Measurements from ENCODE around the gene ZNF609. TPM values are rescaled to one million over a fixed set of nuclear protein-coding genes. Genes with fewer than 3 reads are reported as not detected.
"Not testable (repeated sequence)": the region's sequence is repeated elsewhere in the genome, so short reads cannot be mapped to it uniquely, and the experiment has no call there.

Gene ZNF609
- polyA plus RNA-seq, 3 donors = 1.3 to 13.2 (median 1.7) TPM

- TF ChIP-seq CTCF (IDR thresholded peaks at IDR 0.05) = no peak
- Histone ChIP-seq H3K4me3 (replicated peaks in 1 of 3; ENCODE audit: low read depth in 2 of 3, low read length in 3 of 3) (no peak overlapping the region), H3K27me3 (ENCODE audit: control insufficient read depth in 2 of 2, insufficient read depth in 2 of 2, low read length in 2 of 2) (no peaks in the 10 kb centered on the region), H4K20me1 (ENCODE audit: insufficient read depth, low read length) (peaks cover 55% of the 10 kb centered on the region), H3K36me3 (replicated peaks in 1 of 2; ENCODE audit: control insufficient read depth in 1 of 2, insufficient read depth in 2 of 2, low read length in 2 of 2) (peaks cover 4 to 34% of the 10 kb centered on the region in 2 donors), H3K9ac (ENCODE audit: insufficient read depth, low read length, poor library complexity, severe bottlenecking) (no peak overlapping the region), H3K4me2 (replicated peaks; ENCODE audit: extremely low read depth, low read length, poor library complexity, severe bottlenecking) (no peak overlapping the region), H3K9me3 (replicated peaks in 1 of 2; ENCODE audit: control insufficient read depth in 1 of 2, insufficient read depth in 1 of 2, low read length in 2 of 2) (no peaks in the 10 kb centered on the region), H3K4me1 (ENCODE audit: control insufficient read depth in 1 of 2, insufficient read depth in 2 of 2, low read length in 2 of 2) (no peaks in the 10 kb centered on the region), H3K79me2 (ENCODE audit: insufficient read depth, low read length) (peaks cover 54% of the 10 kb centered on the region), H3K27ac (ENCODE audit: low read depth in 1 of 2, low read length in 2 of 2) (no peak overlapping the region), H2AFZ (ENCODE audit: insufficient read depth, low read depth, low read length, poor library complexity, severe bottlenecking) (no peak overlapping the region)
- Mint-ChIP-seq H3K4me3 (no peak overlapping the region), H3K4me1 (no peaks in the 10 kb centered on the region), H3K27ac (no peak overlapping the region), H3K9me3 (peaks cover 0 to 2% (median 0%) of the 10 kb centered on the region in 7 donors), H3K36me3 (peaks cover 15 to 49% of the 10 kb centered on the region in 2 donors), H3K27me3 (ENCODE audit: low read depth in 3 of 3) (no peaks in the 10 kb centered on the region)
- intact Hi-C loops (cut with micrococcal nuclease) = no loop called here
- DNase-seq = no peak
Observed at GRCh38 chr15:64490598-64491259, 30.4 kb downstream of the ZNF609 start.

GRCh38 chr15:64493641-64494040 is 33.3 kb downstream of the ZNF609 start:
- no peak for TF ChIP-seq CTCF (IDR thresholded peaks at IDR 0.05)
- peaks cover 12 to 44% of the 10 kb centered on the region in 2 donors for H3K36me3 ChIP-seq (replicated peaks in 1 of 2; ENCODE audit: control insufficient read depth in 1 of 2, insufficient read depth in 2 of 2, low read length in 2 of 2)
- intact Hi-C loops (cut with micrococcal nuclease) = no loop called here
- Mint-ChIP-seq H3K4me3 (no peak overlapping the region), H3K27ac (peak overlapping the region in 1 of 7 donors; percentile 60), H3K9me3 (peaks cover 0 to 2% (median 0%) of the 10 kb centered on the region in 7 donors), H3K36me3 (peaks cover 16 to 48% of the 10 kb centered on the region in 2 donors), H3K27me3 (ENCODE audit: low read depth in 3 of 3) (no peaks in the 10 kb centered on the region), H3K4me1 (no peaks in the 10 kb centered on the region)
- H3K27ac ChIP-seq (ENCODE audit: low read depth in 1 of 2, low read length in 2 of 2) = no peak overlapping the region
- no peak overlapping the region for H3K9ac ChIP-seq (ENCODE audit: insufficient read depth, low read length, poor library complexity, severe bottlenecking)
- no peak for DNase-seq
- no peak overlapping the region for H2AFZ ChIP-seq (ENCODE audit: insufficient read depth, low read depth, low read length, poor library complexity, severe bottlenecking)
- no peak overlapping the region for H3K4me3 ChIP-seq (replicated peaks in 1 of 3; ENCODE audit: low read depth in 2 of 3, low read length in 3 of 3)
- no peak overlapping the region for H3K4me2 ChIP-seq (replicated peaks; ENCODE audit: extremely low read depth, low read length, poor library complexity, severe bottlenecking)
- no peaks in the 10 kb centered on the region for H3K4me1 ChIP-seq (ENCODE audit: control insufficient read depth in 1 of 2, insufficient read depth in 2 of 2, low read length in 2 of 2)
- 95% methylated on average over 2 of the region's 2 CpGs for WGBS (ENCODE audit: insufficient coverage)
- H3K9me3 ChIP-seq (replicated peaks in 1 of 2; ENCODE audit: control insufficient read depth in 1 of 2, insufficient read depth in 1 of 2, low read length in 2 of 2) = no peaks in the 10 kb centered on the region
- H3K79me2 ChIP-seq (ENCODE audit: insufficient read depth, low read length) = peaks cover 67% of the 10 kb centered on the region
- H4K20me1 ChIP-seq (ENCODE audit: insufficient read depth, low read length) = peaks cover 64% of the 10 kb centered on the region
- H3K27me3 ChIP-seq (ENCODE audit: control insufficient read depth in 2 of 2, insufficient read depth in 2 of 2, low read length in 2 of 2) = no peaks in the 10 kb centered on the region

- H2AFZ ChIP-seq (ENCODE audit: insufficient read depth, low read depth, low read length, poor library complexity, severe bottlenecking); H3K4me1 ChIP-seq (ENCODE audit: control insufficient read depth in 1 of 2, insufficient read depth in 2 of 2, low read length in 2 of 2); DNase-seq; H3K9me3 Mint-ChIP-seq; H3K4me1 Mint-ChIP-seq; H3K27me3 Mint-ChIP-seq (ENCODE audit: low read depth in 3 of 3); intact Hi-C loops (cut with micrococcal nuclease); H3K9me3 ChIP-seq (replicated peaks in 1 of 2; ENCODE audit: control insufficient read depth in 1 of 2, insufficient read depth in 1 of 2, low read length in 2 of 2); H3K9ac ChIP-seq (ENCODE audit: insufficient read depth, low read length, poor library complexity, severe bottlenecking); H3K4me3 Mint-ChIP-seq; H3K4me2 ChIP-seq (replicated peaks; ENCODE audit: extremely low read depth, low read length, poor library complexity, severe bottlenecking); H3K4me3 ChIP-seq (replicated peaks in 1 of 3; ENCODE audit: low read depth in 2 of 3, low read length in 3 of 3); H3K27me3 ChIP-seq (ENCODE audit: control insufficient read depth in 2 of 2, insufficient read depth in 2 of 2, low read length in 2 of 2); H3K27ac ChIP-seq (ENCODE audit: low read depth in 1 of 2, low read length in 2 of 2): not testable (repeated sequence)
- H4K20me1 ChIP-seq (ENCODE audit: insufficient read depth, low read length) = peaks cover 80% of the 10 kb centered on the region
- H3K79me2 ChIP-seq (ENCODE audit: insufficient read depth, low read length) = peaks cover 74% of the 10 kb centered on the region
- no CpG with 5 or more reads among the region's 2 CpGs for WGBS (ENCODE audit: insufficient coverage)
- Mint-ChIP-seq H3K27ac (peak overlapping the region in 3 of 7 donors; percentile 4 to 49 (median 28)), H3K36me3 (peaks cover 31 to 46% of the 10 kb centered on the region in 2 donors)
- H3K36me3 ChIP-seq (replicated peaks in 1 of 2; ENCODE audit: control insufficient read depth in 1 of 2, insufficient read depth in 2 of 2, low read length in 2 of 2) = peaks cover 33 to 54% of the 10 kb centered on the region in 2 donors
Observed at GRCh38 chr15:64495968-64496367, 35.6 kb downstream of the ZNF609 start.

Measured in CD14-positive monocyte (primary cell).